Measurements from ENCODE around the gene NAV3. TPM values are rescaled to one million over a fixed set of nuclear protein-coding genes. Genes with fewer than 3 reads are reported as not detected.

The NAV3 gene
- total and polyA plus RNA-seq, 4 donors: 0.25 to 40.3 (median 3.9) TPM

DNA sequence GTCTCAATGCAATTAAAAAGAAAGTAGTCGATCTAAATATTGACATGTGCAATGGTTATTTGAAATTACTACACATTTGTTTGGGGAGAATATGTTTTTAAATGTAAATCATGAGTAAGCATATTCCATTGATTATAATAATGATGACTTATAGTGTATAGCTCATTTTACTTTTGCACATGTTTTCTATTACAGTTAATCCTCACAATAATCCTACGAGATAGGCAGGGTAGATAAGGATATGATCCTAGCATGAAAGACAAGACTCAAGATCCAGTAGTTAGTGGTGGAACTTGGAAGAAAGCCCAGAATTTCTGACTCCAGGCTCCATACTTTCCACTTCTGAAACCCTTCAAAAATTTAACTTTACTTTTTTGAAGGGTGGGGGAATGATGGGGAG lies 94.0 kb downstream of the NAV3 start:
- ATAC-seq (ENCODE audit: low FRiP score) (no peak), DNase-seq (no peak)
- Histone ChIP-seq H3K36me3 (ENCODE audit: control insufficient read depth in 1 of 2, insufficient read depth in 2 of 2, low read length in 1 of 2) (no peaks in the 10 kb centered on the region), H3K4me3 (ENCODE audit: low read length in 2 of 2) (no peak overlapping the region), H3K27ac (ENCODE audit: low read depth in 1 of 2, low read length in 2 of 2) (no peak overlapping the region), H3K27me3 (ENCODE audit: control insufficient read depth in 1 of 2, insufficient read depth in 2 of 2, low read length in 1 of 2) (no peaks in the 10 kb centered on the region), H3K9me3 (ENCODE audit: control insufficient read depth, low read length) (no peaks in the 10 kb centered on the region), H3K4me1 (ENCODE audit: control insufficient read depth in 1 of 2, insufficient read depth in 2 of 2, low read length in 2 of 2) (no peaks in the 10 kb centered on the region)
- intact Hi-C loops (cut with DNase I): loop anchor here (5.0 to 10.0 kb wide), 2 partner anchors 200 to 202 kb away; no protein-coding TSS in a partner anchor
- 83 to 88% methylated on average over 2 of the region's 2 CpGs for WGBS, 2 donors

DNA sequence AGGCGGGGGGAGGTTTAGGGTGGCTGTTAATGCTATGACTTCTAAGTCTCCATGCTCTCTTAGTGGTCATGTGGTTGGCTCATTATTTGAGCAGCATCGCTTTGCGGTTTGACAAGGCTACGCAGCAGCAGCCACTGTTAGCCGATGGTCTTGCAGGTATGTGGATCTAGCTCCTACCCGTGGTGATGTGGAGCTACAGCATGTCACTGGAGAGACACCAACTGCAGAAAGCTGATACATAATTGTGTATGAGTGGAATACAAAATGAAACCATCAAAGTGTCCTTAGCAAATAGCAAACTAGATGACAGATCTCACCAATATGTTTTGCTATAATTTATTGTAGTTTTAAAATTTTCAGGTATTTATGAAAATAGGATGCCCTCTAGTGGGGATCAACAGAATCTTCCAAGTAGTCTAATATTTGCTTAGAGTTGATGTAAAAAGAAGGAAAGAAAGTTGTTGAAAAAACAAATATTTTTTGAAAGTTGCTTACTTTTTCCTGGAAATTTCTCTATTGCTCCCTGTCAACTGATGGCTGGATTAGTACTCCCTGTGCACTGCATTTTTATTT lies 94.9 kb downstream of the NAV3 start:
- no peaks in the 10 kb centered on the region for H3K4me1 ChIP-seq (ENCODE audit: control insufficient read depth in 1 of 2, insufficient read depth in 2 of 2, low read length in 2 of 2)
- H3K4me3 ChIP-seq (ENCODE audit: low read length in 2 of 2): no peak overlapping the region
- WGBS, 2 donors: 0 to 2% methylated on average over 6 of the region's 6 CpGs
- H3K27me3 ChIP-seq (ENCODE audit: control insufficient read depth in 1 of 2, insufficient read depth in 2 of 2, low read length in 1 of 2): no peaks in the 10 kb centered on the region
- intact Hi-C loops (cut with DNase I): loop anchor here (5.0 to 10.0 kb wide), 2 partner anchors 201 to 203 kb away; no protein-coding TSS in a partner anchor
- H3K27ac ChIP-seq (ENCODE audit: low read depth in 1 of 2, low read length in 2 of 2): no peak overlapping the region
- no peaks in the 10 kb centered on the region for H3K9me3 ChIP-seq (ENCODE audit: control insufficient read depth, low read length)
- ATAC-seq (ENCODE audit: low FRiP score): peak; percentile 85
- DNase-seq: peak; percentile 60 to 77
- no peaks in the 10 kb centered on the region for H3K36me3 ChIP-seq (ENCODE audit: control insufficient read depth in 1 of 2, insufficient read depth in 2 of 2, low read length in 1 of 2)

DNA sequence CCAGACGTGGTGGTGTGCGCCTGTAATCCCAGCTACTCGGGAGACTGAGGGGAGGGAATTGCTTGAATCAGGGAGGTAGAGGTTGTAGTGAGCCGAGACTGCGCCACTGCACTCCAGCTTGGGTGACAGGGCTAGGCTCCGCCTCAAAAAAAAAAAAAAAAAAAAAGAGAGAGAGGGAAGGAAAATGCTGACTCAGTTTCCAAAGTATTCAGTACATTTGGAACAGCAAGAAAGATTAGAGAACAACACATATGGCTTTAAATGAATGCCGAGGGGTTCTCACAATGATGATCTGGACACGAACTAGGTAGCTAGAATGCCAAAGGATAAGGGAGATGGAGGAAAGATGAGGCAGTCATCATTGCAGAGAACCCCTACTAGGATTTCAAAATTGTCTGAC lies 97.4 kb downstream of the NAV3 start:
- Histone ChIP-seq H3K27me3 (ENCODE audit: control insufficient read depth in 1 of 2, insufficient read depth in 2 of 2, low read length in 1 of 2) (no peaks in the 10 kb centered on the region), H3K27ac (ENCODE audit: low read depth in 1 of 2, low read length in 2 of 2) (no peak overlapping the region), H3K4me3 (ENCODE audit: low read length in 2 of 2) (no peak overlapping the region), H3K4me1 (ENCODE audit: control insufficient read depth in 1 of 2, insufficient read depth in 2 of 2, low read length in 2 of 2) (no peaks in the 10 kb centered on the region), H3K36me3 (ENCODE audit: control insufficient read depth in 1 of 2, insufficient read depth in 2 of 2, low read length in 1 of 2) (no peaks in the 10 kb centered on the region), H3K9me3 (ENCODE audit: control insufficient read depth, low read length) (no peaks in the 10 kb centered on the region)
- WGBS, 2 donors: 92 to 95% methylated on average over 8 of the region's 8 CpGs
- intact Hi-C loops (cut with DNase I): loop anchor here (5.0 to 10.0 kb wide), 2 partner anchors 203 to 206 kb away; no protein-coding TSS in a partner anchor
- ATAC-seq (ENCODE audit: low FRiP score) (no peak), DNase-seq (no peak)

GRCh38 chr12:77932216-77932615 lies 101.5 kb downstream of the NAV3 start:
- intact Hi-C loops (cut with DNase I): no loop called here
- Histone ChIP-seq H3K9me3 (ENCODE audit: control insufficient read depth, low read length) (no peaks in the 10 kb centered on the region), H3K27me3 (ENCODE audit: control insufficient read depth in 1 of 2, insufficient read depth in 2 of 2, low read length in 1 of 2) (no peaks in the 10 kb centered on the region), H3K4me3 (ENCODE audit: low read length in 2 of 2) (no peak overlapping the region), H3K36me3 (ENCODE audit: control insufficient read depth in 1 of 2, insufficient read depth in 2 of 2, low read length in 1 of 2) (no peaks in the 10 kb centered on the region), H3K4me1 (ENCODE audit: control insufficient read depth in 1 of 2, insufficient read depth in 2 of 2, low read length in 2 of 2) (no peaks in the 10 kb centered on the region), H3K27ac (ENCODE audit: low read depth in 1 of 2, low read length in 2 of 2) (no peak overlapping the region)
- 89 to 94% methylated on average over 2 of the region's 2 CpGs for WGBS, 2 donors
- DNase-seq (no peak), ATAC-seq (ENCODE audit: low FRiP score) (no peak)

DNA sequence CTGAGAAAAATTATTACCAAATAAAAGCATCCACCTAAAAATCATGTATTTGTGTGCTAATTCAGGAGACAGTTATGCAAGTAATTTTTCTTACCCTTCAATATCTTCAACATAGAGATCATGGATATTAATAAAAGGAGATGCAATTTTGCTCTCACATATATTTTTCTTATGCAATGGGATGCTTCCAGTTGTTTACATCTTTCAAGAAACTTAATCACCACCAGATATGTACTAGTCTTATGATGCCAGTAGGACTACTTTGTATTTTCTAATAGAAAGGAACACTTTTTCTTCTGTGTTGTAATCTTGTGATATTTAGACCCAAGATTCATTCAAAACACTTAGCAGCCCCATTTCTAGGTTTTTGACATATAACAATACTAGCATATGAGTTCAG lies 107.6 kb downstream of the NAV3 start:
- no peaks in the 10 kb centered on the region for H3K4me1 ChIP-seq (ENCODE audit: control insufficient read depth in 1 of 2, insufficient read depth in 2 of 2, low read length in 2 of 2)
- intact Hi-C loops (cut with DNase I): no loop called here
- H3K27ac ChIP-seq (ENCODE audit: low read depth in 1 of 2, low read length in 2 of 2): no peak overlapping the region
- H3K36me3 ChIP-seq (ENCODE audit: control insufficient read depth in 1 of 2, insufficient read depth in 2 of 2, low read length in 1 of 2): no peaks in the 10 kb centered on the region
- no peak for DNase-seq
- H3K9me3 ChIP-seq (ENCODE audit: control insufficient read depth, low read length): no peaks in the 10 kb centered on the region
- ATAC-seq (ENCODE audit: low FRiP score): no peak
- H3K27me3 ChIP-seq (ENCODE audit: control insufficient read depth in 1 of 2, insufficient read depth in 2 of 2, low read length in 1 of 2): no peaks in the 10 kb centered on the region
- no peak overlapping the region for H3K4me3 ChIP-seq (ENCODE audit: low read length in 2 of 2)

GRCh38 chr12:77940011-77940423 lies 109.3 kb downstream of the NAV3 start:
- no peak overlapping the region for H3K27ac ChIP-seq (ENCODE audit: low read depth in 1 of 2, low read length in 2 of 2)
- H3K27me3 ChIP-seq (ENCODE audit: control insufficient read depth in 1 of 2, insufficient read depth in 2 of 2, low read length in 1 of 2): no peaks in the 10 kb centered on the region
- no peaks in the 10 kb centered on the region for H3K9me3 ChIP-seq (ENCODE audit: control insufficient read depth, low read length)
- peak; percentile 55 for ATAC-seq (ENCODE audit: low FRiP score)
- H3K36me3 ChIP-seq (ENCODE audit: control insufficient read depth in 1 of 2, insufficient read depth in 2 of 2, low read length in 1 of 2): no peaks in the 10 kb centered on the region
- no peaks in the 10 kb centered on the region for H3K4me1 ChIP-seq (ENCODE audit: control insufficient read depth in 1 of 2, insufficient read depth in 2 of 2, low read length in 2 of 2)
- 82 to 92% methylated on average over 1 of the region's 1 CpG for WGBS, 2 donors
- no peak overlapping the region for H3K4me3 ChIP-seq (ENCODE audit: low read length in 2 of 2)
- no peak for DNase-seq
- intact Hi-C loops (cut with DNase I): no loop called here

DNA sequence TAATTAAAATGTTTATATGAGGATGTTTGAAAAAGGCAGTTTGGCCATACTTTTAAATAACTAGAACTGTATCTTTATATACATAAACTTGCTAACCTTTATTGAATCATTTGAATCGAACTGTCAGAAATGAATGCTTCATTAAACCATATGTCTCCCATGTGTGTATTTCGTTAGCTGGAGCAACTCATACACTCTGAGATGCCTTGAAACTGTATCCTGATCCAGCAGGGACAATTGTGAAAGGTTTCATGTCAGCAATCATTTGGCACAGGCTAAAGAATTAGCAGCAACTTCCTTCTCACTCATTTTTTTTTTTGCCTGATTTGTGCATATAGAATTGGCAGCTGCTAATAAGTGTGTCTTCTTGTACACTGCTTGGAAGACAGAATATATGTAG lies 109.9 kb downstream of the NAV3 start:
- DNase-seq (no peak), ATAC-seq (ENCODE audit: low FRiP score) (no peak)
- Histone ChIP-seq H3K27me3 (ENCODE audit: control insufficient read depth in 1 of 2, insufficient read depth in 2 of 2, low read length in 1 of 2) (no peaks in the 10 kb centered on the region), H3K9me3 (ENCODE audit: control insufficient read depth, low read length) (no peaks in the 10 kb centered on the region), H3K36me3 (ENCODE audit: control insufficient read depth in 1 of 2, insufficient read depth in 2 of 2, low read length in 1 of 2) (no peaks in the 10 kb centered on the region), H3K4me1 (ENCODE audit: control insufficient read depth in 1 of 2, insufficient read depth in 2 of 2, low read length in 2 of 2) (no peaks in the 10 kb centered on the region), H3K4me3 (ENCODE audit: low read length in 2 of 2) (no peak overlapping the region), H3K27ac (ENCODE audit: low read depth in 1 of 2, low read length in 2 of 2) (no peak overlapping the region)
- 46% methylated on average over 2 of the region's 2 CpGs for WGBS, 2 donors
- intact Hi-C loops (cut with DNase I): no loop called here

- Histone ChIP-seq H3K4me3 (ENCODE audit: low read length in 2 of 2) (no peak overlapping the region), H3K36me3 (ENCODE audit: control insufficient read depth in 1 of 2, insufficient read depth in 2 of 2, low read length in 1 of 2) (no peaks in the 10 kb centered on the region), H3K4me1 (ENCODE audit: control insufficient read depth in 1 of 2, insufficient read depth in 2 of 2, low read length in 2 of 2) (no peaks in the 10 kb centered on the region), H3K27ac (ENCODE audit: low read depth in 1 of 2, low read length in 2 of 2) (no peak overlapping the region), H3K9me3 (ENCODE audit: control insufficient read depth, low read length) (no peaks in the 10 kb centered on the region), H3K27me3 (ENCODE audit: control insufficient read depth in 1 of 2, insufficient read depth in 2 of 2, low read length in 1 of 2) (no peaks in the 10 kb centered on the region)
- ATAC-seq (ENCODE audit: low FRiP score): no peak
- WGBS, 2 donors: 9 to 10% methylated on average over 1 of the region's 1 CpG
- intact Hi-C loops (cut with DNase I): no loop called here
- no peak for DNase-seq
Measured at GRCh38 chr12:77941401-77941800, 110.7 kb downstream of the NAV3 start.

GRCh38 chr12:77943466-77943865 lies 112.8 kb downstream of the NAV3 start:
- intact Hi-C loops (cut with DNase I): no loop called here
- no peaks in the 10 kb centered on the region for H3K4me1 ChIP-seq (ENCODE audit: control insufficient read depth in 1 of 2, insufficient read depth in 2 of 2, low read length in 2 of 2)
- no peaks in the 10 kb centered on the region for H3K9me3 ChIP-seq (ENCODE audit: control insufficient read depth, low read length)
- no peak overlapping the region for H3K4me3 ChIP-seq (ENCODE audit: low read length in 2 of 2)
- no peak for DNase-seq
- WGBS, 2 donors: 53 to 56% methylated on average over 1 of the region's 1 CpG
- peak; percentile 71 for ATAC-seq (ENCODE audit: low FRiP score)
- no peak overlapping the region for H3K27ac ChIP-seq (ENCODE audit: low read depth in 1 of 2, low read length in 2 of 2)
- no peaks in the 10 kb centered on the region for H3K36me3 ChIP-seq (ENCODE audit: control insufficient read depth in 1 of 2, insufficient read depth in 2 of 2, low read length in 1 of 2)
- no peaks in the 10 kb centered on the region for H3K27me3 ChIP-seq (ENCODE audit: control insufficient read depth in 1 of 2, insufficient read depth in 2 of 2, low read length in 1 of 2)

Data from aorta (tissue), 5 donors.